ENCODE results near the gene MAPK4. TPM values are rescaled to one million over a fixed set of nuclear protein-coding genes. Genes with fewer than 3 reads are reported as not detected.

The MAPK4 gene
- total RNA-seq, 6 donors from 2014 or later = 1.0 to 12.0 (median 6.7) TPM

GRCh38 chr18:50748243-50749229 is 188.6 kb downstream of the MAPK4 start:
- Histone ChIP-seq H3K4me1 (no peaks in the 10 kb centered on the region), H3K9me3 (no peaks in the 10 kb centered on the region), H3K27me3 (no peaks in the 10 kb centered on the region), H3K27ac (no peak overlapping the region), H3K36me3 (no peaks in the 10 kb centered on the region), H3K4me3 (no peak overlapping the region)
- DNase-seq = no peak
- WGBS, 2 donors = 44 to 58% methylated on average over 8 to 9 of the region's 9 CpGs
- ATAC-seq (ENCODE audit: low FRiP score in 2 of 2) = no peak
- no peak for TF ChIP-seq CTCF (IDR thresholded peaks at IDR 0.05)
- TF ChIP-seq EP300 (IDR thresholded peaks at IDR 0.05) = no peak
- no peak for TF ChIP-seq POLR2A (IDR thresholded peaks at IDR 0.05)
- TF ChIP-seq POLR2AphosphoS5 (IDR thresholded peaks at IDR 0.05) = no peak

- no peak overlapping the region for H3K27ac ChIP-seq
- DNase-seq (no peak), ATAC-seq (ENCODE audit: low FRiP score in 2 of 2) (no peak)
- no peaks in the 10 kb centered on the region for H3K36me3 ChIP-seq
- WGBS, 2 donors = 74 to 81% methylated on average over 5 of the region's 5 CpGs
- no peaks in the 10 kb centered on the region for H3K9me3 ChIP-seq
- no peaks in the 10 kb centered on the region for H3K27me3 ChIP-seq
- H3K4me1 ChIP-seq = no peaks in the 10 kb centered on the region
- no peak overlapping the region for H3K4me3 ChIP-seq
- TF ChIP-seq POLR2A (IDR thresholded peaks at IDR 0.05) (no peak), EP300 (IDR thresholded peaks at IDR 0.05) (no peak), CTCF (IDR thresholded peaks at IDR 0.05) (no peak)
Measured at GRCh38 chr18:50749421-50749820, 189.5 kb downstream of the MAPK4 start.

- no peak overlapping the region for H3K27ac ChIP-seq
- no peaks in the 10 kb centered on the region for H3K9me3 ChIP-seq
- H3K4me3 ChIP-seq = no peak overlapping the region
- 48 to 58% methylated on average over 4 of the region's 4 CpGs for WGBS, 2 donors
- no peak for DNase-seq
- H3K36me3 ChIP-seq = no peaks in the 10 kb centered on the region
- TF ChIP-seq EP300 (IDR thresholded peaks at IDR 0.05) (no peak), POLR2AphosphoS5 (IDR thresholded peaks at IDR 0.05) (no peak), POLR2A (IDR thresholded peaks at IDR 0.05) (no peak), CTCF (IDR thresholded peaks at IDR 0.05) (no peak)
- H3K4me1 ChIP-seq = no peaks in the 10 kb centered on the region
- no peak for ATAC-seq (ENCODE audit: low FRiP score in 2 of 2)
- no peaks in the 10 kb centered on the region for H3K27me3 ChIP-seq
Measured at GRCh38 chr18:50749945-50750344, 190.1 kb downstream of the MAPK4 start.

GRCh38 chr18:50750546-50750945 is 190.7 kb downstream of the MAPK4 start:
- WGBS, 2 donors = 88 to 94% methylated on average over 2 of the region's 2 CpGs

More at GRCh38 chr18:50750546-50750945, 190.7 kb downstream of the MAPK4 start:
- Histone ChIP-seq H3K27me3 (no peaks in the 10 kb centered on the region), H3K36me3 (no peaks in the 10 kb centered on the region), H3K9me3 (no peaks in the 10 kb centered on the region), H3K4me1 (no peaks in the 10 kb centered on the region), H3K4me3 (no peak overlapping the region), H3K27ac (no peak overlapping the region)
- DNase-seq (no peak), ATAC-seq (ENCODE audit: low FRiP score in 2 of 2) (no peak)
- no peak for TF ChIP-seq EP300 (IDR thresholded peaks at IDR 0.05)
- TF ChIP-seq POLR2AphosphoS5 (IDR thresholded peaks at IDR 0.05) = no peak
- TF ChIP-seq POLR2A (IDR thresholded peaks at IDR 0.05) = no peak
- TF ChIP-seq CTCF (IDR thresholded peaks at IDR 0.05) = no peak

Measured in upper lobe of left lung (tissue), 6 donors.